Activated T-cell treated with anti-CD3 and anti-CD28 coated beads, Interleukin-2, amount 50 U/mL, for 24 hours (primary cell): ENCODE results near the gene COL26A1.
"Not testable (repeated sequence)": the region's sequence is repeated elsewhere in the genome, so short reads cannot be mapped to it uniquely, and the experiment has no call there.

Experiments used
- DNase-seq: peaks from one replicate; pipeline ENCODE4 v3.0.0-alpha.2; 2020
- H3K27ac Mint-ChIP-seq: 2 replicates; pipeline ENCODE4 v1.8.0; 2020; ENCODE audit warnings: mild to moderate bottlenecking, mixed read lengths
- H3K27me3 Mint-ChIP-seq: 2 replicates; pipeline ENCODE4 v1.8.0; 2020; ENCODE audit warnings: mixed read lengths
- H3K36me3 Mint-ChIP-seq: 2 replicates; pipeline ENCODE4 v1.8.0; 2020; ENCODE audit warnings: low read depth, mixed read lengths
- H3K4me1 Mint-ChIP-seq: 2 replicates; pipeline ENCODE4 v1.8.0; 2020; ENCODE audit warnings: low read depth, mixed read lengths
- H3K4me3 Mint-ChIP-seq: 2 replicates; pipeline ENCODE4 v1.8.0; 2020; ENCODE audit warnings: mild to moderate bottlenecking, moderate library complexity, mixed read lengths
- H3K9me3 Mint-ChIP-seq: 2 replicates; pipeline ENCODE4 v1.8.0; 2020; ENCODE audit warnings: mixed read lengths

COL26A1 gene

DNA sequence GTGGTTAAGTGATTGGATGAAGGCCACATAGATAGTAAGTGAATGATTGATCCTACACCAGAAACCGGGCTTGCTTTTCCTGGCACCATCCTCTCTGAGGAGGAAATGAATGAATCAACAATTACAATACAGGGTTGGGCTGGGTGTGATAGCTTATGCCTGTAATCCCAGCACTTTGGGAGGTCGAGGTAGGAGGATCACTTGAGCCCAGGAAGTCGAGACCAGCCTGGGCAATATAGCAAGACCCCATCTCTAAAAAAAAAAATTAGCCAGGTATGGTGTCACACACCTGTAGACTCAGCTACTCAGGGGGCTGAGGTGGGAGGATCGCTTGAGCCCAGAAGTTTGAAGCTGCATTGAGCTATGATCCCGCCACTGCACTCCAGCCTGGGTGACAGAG, 111.5 kb downstream of the COL26A1 start:
- no peak for DNase-seq
- Mint-ChIP-seq H3K36me3 (no peaks in the 10 kb centered on the region), H3K27ac (no peak overlapping the region), H3K4me1 (no peaks in the 10 kb centered on the region), H3K9me3 (peaks cover 5% of the 10 kb centered on the region), H3K4me3 (no peak overlapping the region), H3K27me3 (peaks cover 6% of the 10 kb centered on the region)

- H3K4me1 Mint-ChIP-seq, DNase-seq, H3K27ac Mint-ChIP-seq, H3K4me3 Mint-ChIP-seq, H3K27me3 Mint-ChIP-seq, H3K36me3 Mint-ChIP-seq: not testable (repeated sequence)
- peaks cover 18% of the 10 kb centered on the region for H3K9me3 Mint-ChIP-seq
Measured at GRCh38 chr7:101475691-101476090, 113.0 kb downstream of the COL26A1 start.

GRCh38 chr7:101479217-101479616, 116.5 kb downstream of the COL26A1 start:
- H3K27ac Mint-ChIP-seq: no peak overlapping the region
- DNase-seq: no peak
- no peaks in the 10 kb centered on the region for H3K4me1 Mint-ChIP-seq
- no peaks in the 10 kb centered on the region for H3K36me3 Mint-ChIP-seq
- H3K4me3 Mint-ChIP-seq: no peak overlapping the region
- peaks cover 22% of the 10 kb centered on the region for H3K9me3 Mint-ChIP-seq
- H3K27me3 Mint-ChIP-seq: peaks cover 15% of the 10 kb centered on the region

GRCh38 chr7:101486056-101486432, 123.4 kb downstream of the COL26A1 start:
- H3K36me3 Mint-ChIP-seq, H3K9me3 Mint-ChIP-seq, H3K4me1 Mint-ChIP-seq, H3K27me3 Mint-ChIP-seq, H3K27ac Mint-ChIP-seq, H3K4me3 Mint-ChIP-seq, DNase-seq: not testable (repeated sequence)

- H3K9me3 Mint-ChIP-seq: no peaks in the 10 kb centered on the region
- DNase-seq: no peak
- no peaks in the 10 kb centered on the region for H3K36me3 Mint-ChIP-seq
- no peak overlapping the region for H3K4me3 Mint-ChIP-seq
- peaks cover 6% of the 10 kb centered on the region for H3K27me3 Mint-ChIP-seq
- H3K27ac Mint-ChIP-seq: no peak overlapping the region
- H3K4me1 Mint-ChIP-seq: no peaks in the 10 kb centered on the region
Measured at GRCh38 chr7:101486433-101487104, 123.9 kb downstream of the COL26A1 start.

DNA sequence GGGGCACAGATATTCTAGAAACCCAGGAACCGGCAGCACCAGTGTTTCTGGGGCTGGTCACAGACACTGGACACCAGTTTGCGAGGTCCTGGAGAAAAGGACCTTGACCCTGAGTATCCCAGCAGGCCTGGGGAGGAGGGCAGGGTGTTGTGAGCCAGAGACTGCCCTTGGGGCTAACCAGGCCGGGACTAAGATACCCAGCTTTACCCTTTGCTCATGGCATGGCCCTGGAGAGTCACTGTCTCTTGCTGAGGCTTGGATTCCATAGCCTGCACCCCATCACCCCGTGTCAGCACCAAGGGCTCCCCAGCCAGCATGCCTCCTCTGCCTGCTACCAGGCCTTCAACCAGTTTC, 124.4 kb downstream of the COL26A1 start:
- Mint-ChIP-seq H3K27me3 (peaks cover 6% of the 10 kb centered on the region), H3K4me3 (no peak overlapping the region)

GRCh38 chr7:101487753-101488152, 125.1 kb downstream of the COL26A1 start:
- Mint-ChIP-seq H3K9me3 (no peaks in the 10 kb centered on the region), H3K27ac (no peak overlapping the region), H3K27me3 (peaks cover 5% of the 10 kb centered on the region), H3K4me3 (no peak overlapping the region), H3K4me1 (no peaks in the 10 kb centered on the region), H3K36me3 (no peaks in the 10 kb centered on the region)
- DNase-seq: no peak

More for the DNA sequence above, 124.4 kb downstream of the COL26A1 start:
- Mint-ChIP-seq H3K9me3 (no peaks in the 10 kb centered on the region), H3K4me1 (no peaks in the 10 kb centered on the region), H3K27ac (no peak overlapping the region), H3K36me3 (no peaks in the 10 kb centered on the region)
- no peak for DNase-seq

- Mint-ChIP-seq H3K27me3 (peaks cover 3% of the 10 kb centered on the region), H3K9me3 (no peaks in the 10 kb centered on the region), H3K36me3 (no peaks in the 10 kb centered on the region), H3K4me3 (no peak overlapping the region), H3K27ac (no peak overlapping the region), H3K4me1 (no peaks in the 10 kb centered on the region)
- no peak for DNase-seq
Measured at GRCh38 chr7:101488826-101489572, 126.3 kb downstream of the COL26A1 start.

DNA sequence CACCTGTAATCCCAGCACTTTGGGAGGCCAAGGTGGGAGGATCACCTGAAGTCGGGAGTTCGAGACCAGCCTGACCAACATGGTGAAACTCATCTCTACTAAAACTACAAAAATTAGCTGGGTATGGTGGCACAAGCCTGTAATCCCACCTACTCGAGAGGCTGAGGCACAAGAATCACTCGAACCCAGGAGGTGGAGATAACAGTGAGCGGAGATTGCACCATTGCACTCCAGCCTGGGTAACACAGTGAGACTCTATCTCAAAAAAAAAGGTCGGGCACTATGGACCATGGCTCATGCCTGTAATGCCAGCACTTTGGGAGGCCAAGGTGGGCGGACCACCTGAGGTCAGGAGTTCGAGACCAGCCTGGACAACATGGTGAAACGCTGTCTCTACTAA, 127.8 kb downstream of the COL26A1 start:
- H3K27me3 Mint-ChIP-seq, H3K27ac Mint-ChIP-seq, H3K4me1 Mint-ChIP-seq, H3K4me3 Mint-ChIP-seq, H3K36me3 Mint-ChIP-seq, DNase-seq, H3K9me3 Mint-ChIP-seq: not testable (repeated sequence)

- not testable (repeated sequence) for H3K27ac Mint-ChIP-seq, H3K36me3 Mint-ChIP-seq, H3K9me3 Mint-ChIP-seq, H3K4me3 Mint-ChIP-seq, H3K27me3 Mint-ChIP-seq, H3K4me1 Mint-ChIP-seq, DNase-seq
Measured at GRCh38 chr7:101491442-101491841, 128.8 kb downstream of the COL26A1 start.

GRCh38 chr7:101494602-101495329, 132.1 kb downstream of the COL26A1 start:
- no peaks in the 10 kb centered on the region for H3K36me3 Mint-ChIP-seq
- no peaks in the 10 kb centered on the region for H3K27me3 Mint-ChIP-seq
- no peaks in the 10 kb centered on the region for H3K4me1 Mint-ChIP-seq
- no peak overlapping the region for H3K27ac Mint-ChIP-seq
- H3K4me3 Mint-ChIP-seq: no peak overlapping the region
- no peaks in the 10 kb centered on the region for H3K9me3 Mint-ChIP-seq
- no peak for DNase-seq

GRCh38 chr7:101496017-101496416, 133.3 kb downstream of the COL26A1 start:
- H3K27ac Mint-ChIP-seq: no peak overlapping the region
- no peaks in the 10 kb centered on the region for H3K36me3 Mint-ChIP-seq
- H3K4me3 Mint-ChIP-seq: no peak overlapping the region
- H3K4me1 Mint-ChIP-seq: no peaks in the 10 kb centered on the region
- H3K27me3 Mint-ChIP-seq: no peaks in the 10 kb centered on the region
- no peak for DNase-seq
- no peaks in the 10 kb centered on the region for H3K9me3 Mint-ChIP-seq

- Mint-ChIP-seq H3K27me3 (no peaks in the 10 kb centered on the region), H3K36me3 (no peaks in the 10 kb centered on the region), H3K27ac (no peak overlapping the region), H3K4me1 (no peaks in the 10 kb centered on the region), H3K4me3 (no peak overlapping the region), H3K9me3 (no peaks in the 10 kb centered on the region)
- DNase-seq: no peak
Measured at GRCh38 chr7:101501351-101501750, 138.7 kb downstream of the COL26A1 start.

DNA sequence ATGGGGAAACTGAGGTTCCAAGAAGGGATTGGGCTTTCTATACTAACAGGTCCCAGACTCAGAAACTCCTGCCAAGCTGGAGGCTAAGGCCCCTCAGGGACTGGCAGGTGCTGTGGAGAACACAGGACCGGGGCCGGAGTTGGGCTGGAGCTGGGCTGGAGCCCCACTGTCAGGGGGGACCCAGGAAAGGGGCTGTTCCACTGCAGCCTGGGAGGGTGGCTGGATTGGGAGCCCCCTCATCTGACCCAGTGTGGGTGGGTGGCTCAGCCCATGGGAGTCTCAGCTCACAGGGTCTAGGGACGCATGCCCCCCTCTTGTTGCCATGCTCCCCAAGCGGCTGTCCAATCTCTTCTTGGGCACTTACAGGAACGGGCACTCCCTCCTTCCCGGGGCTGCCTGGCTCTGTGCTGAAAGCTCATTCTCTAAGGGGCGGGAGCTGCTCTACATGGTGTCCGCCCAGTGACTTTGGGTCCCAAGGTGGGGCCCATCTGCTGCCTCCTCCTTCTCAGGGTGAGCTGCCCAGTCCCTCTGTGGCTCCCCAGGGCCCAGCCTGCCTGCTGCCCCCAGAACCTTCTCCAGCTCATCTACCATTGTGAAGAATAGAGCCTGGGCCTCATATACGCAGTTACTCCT, 139.9 kb downstream of the COL26A1 start:
- H3K36me3 Mint-ChIP-seq: no peaks in the 10 kb centered on the region
- no peak overlapping the region for H3K27ac Mint-ChIP-seq
- H3K4me3 Mint-ChIP-seq: no peak overlapping the region
- no peaks in the 10 kb centered on the region for H3K9me3 Mint-ChIP-seq
- H3K4me1 Mint-ChIP-seq: peaks cover 2% of the 10 kb centered on the region
- DNase-seq: no peak
- H3K27me3 Mint-ChIP-seq: peaks cover 5% of the 10 kb centered on the region

DNA sequence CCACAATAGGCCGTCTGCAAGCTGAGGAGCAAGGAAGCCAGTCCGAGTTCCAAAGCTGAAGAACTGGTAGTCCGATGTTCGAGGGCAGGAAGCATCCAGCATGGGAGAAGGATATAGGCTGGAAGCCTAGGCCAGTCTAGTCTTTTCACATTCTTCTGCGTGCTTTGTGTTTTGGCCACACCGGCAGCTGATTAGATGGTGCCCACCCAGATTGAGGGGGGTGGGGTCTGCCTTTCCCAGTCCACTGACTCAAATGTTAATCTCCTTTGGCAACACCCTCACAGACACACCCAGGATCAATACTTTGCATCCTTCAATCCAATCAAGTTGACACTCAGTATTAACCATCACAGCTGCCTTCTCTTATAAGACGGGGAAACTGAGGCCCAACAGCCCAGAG, 142.8 kb downstream of the COL26A1 start:
- H3K9me3 Mint-ChIP-seq, H3K4me3 Mint-ChIP-seq, H3K27ac Mint-ChIP-seq, DNase-seq, H3K36me3 Mint-ChIP-seq, H3K4me1 Mint-ChIP-seq: not testable (repeated sequence)
- H3K27me3 Mint-ChIP-seq: peaks cover 22% of the 10 kb centered on the region
